Stimulated activated CD4-positive, alpha-beta T cell treated with anti-CD3 and anti-CD28 coated beads, Interleukin-2, amount 100 ng/mL, for 48 hours (primary cell): ENCODE results near the gene C1orf198.

Experiments used
- DNase-seq, 2 donors: peaks; one replicate each; pipeline ENCODE4 v3.0.0-alpha.2; 2020

C1orf198 gene

DNA sequence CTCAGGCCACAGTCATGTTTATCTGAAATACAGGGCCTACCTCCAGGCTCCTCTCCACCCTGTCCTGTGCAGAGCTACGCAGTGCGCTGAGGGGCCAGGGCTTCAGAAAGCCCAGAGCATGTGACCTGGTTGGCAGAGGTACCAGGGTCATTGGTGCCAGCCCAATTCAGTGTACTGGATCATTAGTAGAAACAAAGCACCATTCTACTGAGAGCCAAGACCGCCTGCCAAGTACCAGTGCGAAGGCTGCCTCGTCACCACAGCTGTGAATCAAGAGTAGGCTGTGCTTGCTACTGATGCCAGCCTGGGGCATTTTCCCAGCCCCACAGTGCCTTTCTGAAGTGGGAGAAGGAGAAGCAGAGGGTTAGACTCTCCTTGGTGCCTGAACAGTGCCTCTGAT is 61.3 kb downstream of the C1orf198 start:
- DNase-seq: no peak

DNA sequence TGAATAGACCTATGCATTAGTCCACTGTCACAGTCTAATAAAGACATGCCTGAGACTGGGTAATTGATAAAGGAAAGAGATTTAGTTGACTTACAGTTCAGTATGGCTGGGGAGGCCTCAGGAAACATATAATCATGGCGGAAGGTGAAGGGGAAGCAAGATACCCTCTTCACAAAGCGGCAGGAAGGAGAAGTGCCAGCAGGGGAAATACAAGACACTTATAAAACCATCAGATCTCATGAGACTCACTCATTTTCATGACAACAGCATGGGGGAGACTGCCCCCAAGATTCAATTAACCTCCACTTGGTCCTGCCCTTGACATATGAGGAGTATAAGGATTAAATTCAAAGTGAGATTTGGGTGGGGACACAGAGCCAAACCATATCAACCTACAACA is 61.8 kb downstream of the C1orf198 start:
- no peak for DNase-seq

DNA sequence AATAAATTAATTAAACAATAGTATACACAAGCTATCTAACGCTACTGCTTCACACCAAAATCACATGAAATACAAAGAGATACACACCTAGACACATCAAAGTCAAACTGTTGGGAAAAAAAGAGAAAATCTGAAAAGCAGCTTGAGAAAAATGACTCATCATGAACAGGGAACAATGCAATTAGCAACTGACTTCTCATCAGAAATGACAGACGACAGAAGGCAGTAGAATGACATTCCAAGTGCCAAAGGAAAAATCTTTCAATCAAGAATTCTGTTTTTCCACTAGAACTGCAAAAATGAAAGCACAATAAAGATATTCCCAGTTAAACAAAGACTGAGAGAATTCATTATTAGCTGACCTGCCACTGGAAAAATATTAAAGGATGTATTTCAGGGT is 63.9 kb downstream of the C1orf198 start:
- DNase-seq: no peak

DNA sequence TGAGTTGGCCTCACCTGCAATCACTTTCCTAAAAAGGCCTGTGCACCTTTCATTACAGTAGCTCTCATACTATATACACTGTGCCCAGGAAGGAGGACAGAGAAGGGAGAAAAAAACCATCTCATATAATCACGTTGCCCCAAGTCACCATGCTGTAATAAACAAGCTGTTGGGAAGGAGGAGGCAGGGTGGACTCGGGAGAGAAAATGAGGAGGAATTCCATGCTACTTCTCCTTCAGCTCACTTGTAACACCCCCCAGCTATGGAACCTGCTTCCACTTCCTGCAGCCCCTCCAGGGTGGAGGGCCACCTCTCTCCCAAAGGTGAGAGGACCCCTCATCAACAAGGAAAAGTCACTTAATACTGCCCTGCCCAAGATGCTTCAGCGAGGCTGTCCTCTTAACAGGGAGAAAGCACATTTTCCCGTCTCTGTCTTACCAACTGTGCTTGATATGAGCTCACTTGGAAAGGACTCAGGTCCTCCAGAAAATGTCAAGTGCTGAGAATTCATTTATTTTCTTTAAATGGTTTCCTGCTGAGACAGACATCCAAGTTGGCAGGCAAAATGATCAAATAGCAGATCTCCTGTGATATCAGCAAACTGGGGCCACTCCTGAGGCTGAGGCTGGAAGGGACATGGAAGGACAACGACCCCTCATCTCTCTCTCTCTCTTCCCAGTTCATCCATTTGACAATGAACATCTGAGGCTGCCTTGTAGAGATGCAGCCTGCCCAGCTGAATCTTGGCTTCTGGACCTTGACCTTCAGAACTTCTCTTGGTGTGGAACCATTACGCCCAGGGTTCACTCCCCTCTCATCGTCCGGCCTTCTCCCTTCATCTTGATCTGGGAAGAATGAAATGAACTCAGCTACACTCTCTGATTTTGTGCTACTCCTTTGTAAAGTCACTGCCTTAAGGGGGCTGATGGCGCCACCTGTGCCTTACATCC is 67.2 kb downstream of the C1orf198 start:
- no peak for DNase-seq

DNA sequence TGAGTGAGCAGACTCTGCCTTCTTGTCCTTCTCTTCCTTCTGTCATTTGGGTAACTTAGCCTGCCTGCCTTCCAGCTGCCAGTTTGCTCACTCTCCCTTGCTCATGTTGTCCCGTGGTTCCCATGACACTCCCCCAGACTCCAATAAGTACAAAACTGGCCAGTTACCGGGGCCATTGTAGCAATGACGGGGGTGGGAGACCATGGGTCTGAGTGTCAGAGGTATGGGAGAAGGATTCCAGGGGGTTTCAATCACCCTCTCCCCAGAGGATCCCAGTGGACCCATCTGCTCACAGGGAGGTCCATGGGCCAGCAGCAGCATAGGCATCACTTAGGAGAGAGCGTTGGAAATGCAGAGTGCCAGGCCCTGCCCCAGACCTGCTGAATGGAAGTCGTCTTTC is 69.8 kb downstream of the C1orf198 start:
- no peak for DNase-seq

DNA sequence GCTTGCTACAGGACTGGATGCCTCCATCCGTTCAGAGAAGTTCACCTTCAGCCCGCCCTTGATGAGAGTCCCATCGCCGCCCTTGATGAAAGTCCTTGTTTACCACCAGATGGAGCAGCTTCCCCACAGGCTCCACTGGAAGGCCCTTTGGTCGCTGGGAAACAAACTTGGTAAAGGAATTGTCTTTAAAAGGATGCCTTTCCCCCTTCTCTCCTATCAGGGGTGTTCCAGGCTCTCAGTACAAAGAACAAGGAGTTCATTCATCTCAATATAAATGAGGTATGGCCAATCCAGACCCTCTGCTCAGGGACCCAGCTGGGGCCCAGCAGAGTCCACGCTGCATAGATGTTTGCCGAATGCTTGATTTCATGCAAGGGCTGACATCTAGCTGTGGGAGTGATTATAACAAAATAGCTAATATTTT is 70.4 kb downstream of the C1orf198 start:
- no peak for DNase-seq

DNA sequence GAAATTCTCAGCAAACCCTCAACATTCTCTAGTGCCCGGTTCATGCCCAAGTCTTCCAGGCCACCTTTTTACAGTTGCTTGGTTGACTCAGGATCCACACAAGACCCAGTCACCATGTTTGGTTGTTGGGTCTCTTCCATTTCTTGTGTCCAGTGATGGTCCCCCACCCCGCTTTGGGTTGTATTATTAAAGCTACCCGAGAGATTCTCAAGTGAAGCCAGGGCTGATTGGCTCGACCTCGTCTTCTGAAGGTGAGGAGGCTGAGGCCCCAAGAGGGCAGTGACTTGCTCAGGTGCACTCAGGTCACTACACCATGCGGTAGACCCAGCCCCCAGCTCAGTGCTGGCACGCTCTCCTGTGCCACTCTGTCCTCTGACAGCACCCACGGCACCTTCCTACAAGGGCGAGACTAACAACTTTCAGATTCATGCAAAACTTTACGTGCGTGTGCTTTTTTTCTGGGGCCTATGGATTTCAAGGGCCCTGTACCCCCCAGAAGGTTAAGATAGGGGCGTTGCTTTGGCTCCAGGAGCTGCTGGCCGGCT is 70.9 kb downstream of the C1orf198 start:
- no peak for DNase-seq

DNA sequence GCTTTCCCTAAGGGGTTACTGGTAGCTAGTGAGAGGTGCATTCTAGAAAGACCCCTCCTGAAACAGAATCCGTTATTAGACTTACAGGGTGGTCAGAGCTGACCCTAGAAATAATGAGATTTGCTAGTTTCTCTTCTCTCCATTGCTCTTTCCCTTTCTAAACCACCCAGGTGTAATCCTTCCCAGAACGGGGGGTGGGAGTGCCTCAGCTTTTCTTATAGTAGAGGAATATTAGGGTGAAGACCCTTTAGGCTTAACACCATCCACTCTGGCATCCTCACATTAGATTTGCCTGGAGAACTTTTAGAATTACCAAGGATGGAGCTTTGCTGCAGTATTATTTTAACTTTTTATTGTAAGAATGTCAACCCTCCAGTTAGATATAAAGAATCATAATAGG is 71.7 kb downstream of the C1orf198 start:
- DNase-seq: no peak

DNA sequence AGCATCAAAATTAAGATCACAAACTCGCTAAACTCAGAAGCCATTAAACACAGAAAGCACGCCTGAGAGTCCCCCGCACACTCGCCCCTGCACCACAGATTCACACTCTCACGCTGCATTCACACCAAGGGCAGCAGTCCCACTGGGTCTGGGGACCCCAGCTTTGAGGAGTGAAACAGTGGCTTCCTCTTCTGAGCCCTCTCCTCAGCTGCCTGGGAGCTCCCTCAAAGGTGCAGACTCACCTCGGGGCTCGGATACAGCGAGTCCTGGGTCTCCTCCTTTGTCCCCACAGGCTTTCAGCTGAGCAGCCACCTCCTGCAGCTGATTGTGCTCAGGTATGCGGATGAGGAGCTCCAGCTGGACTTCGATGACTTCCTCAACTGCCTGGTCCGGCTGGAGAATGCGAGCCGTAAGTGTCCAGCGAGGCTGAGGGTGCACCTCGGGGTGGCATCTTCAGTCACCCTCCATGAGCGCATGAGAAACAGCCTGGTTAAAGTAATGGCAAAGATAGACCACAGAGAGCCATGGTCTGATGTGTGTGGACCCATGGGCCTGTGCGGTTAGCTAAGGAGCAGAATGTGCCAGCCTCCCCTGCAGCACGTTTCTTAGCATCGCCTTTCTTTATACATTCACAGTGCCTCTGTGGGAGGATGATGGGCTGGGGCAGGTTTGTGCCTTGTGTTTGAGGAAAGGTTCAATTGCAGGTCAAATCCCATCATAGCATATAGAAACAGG is 73.3 kb downstream of the C1orf198 start:
- DNase-seq: no peak

DNA sequence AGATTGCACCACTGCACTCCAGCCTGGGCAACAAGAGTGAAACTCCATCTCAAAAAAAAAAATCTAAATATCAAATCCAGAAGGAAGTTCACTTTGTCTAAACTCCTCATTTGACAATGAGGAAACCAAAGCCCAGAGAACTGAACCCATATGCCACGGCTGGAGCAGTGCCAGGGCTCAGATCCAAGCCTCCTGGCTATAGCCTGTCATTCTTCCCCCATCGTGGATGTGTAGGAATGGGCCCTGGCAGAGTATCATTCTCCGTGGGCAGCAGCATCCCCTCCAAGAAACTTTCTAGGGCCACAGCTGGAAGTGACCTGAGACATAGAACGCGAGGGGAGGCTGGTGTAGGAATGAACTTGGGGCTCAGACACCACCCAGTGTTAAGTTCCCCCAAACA is 73.9 kb downstream of the C1orf198 start:
- DNase-seq: no peak

DNA sequence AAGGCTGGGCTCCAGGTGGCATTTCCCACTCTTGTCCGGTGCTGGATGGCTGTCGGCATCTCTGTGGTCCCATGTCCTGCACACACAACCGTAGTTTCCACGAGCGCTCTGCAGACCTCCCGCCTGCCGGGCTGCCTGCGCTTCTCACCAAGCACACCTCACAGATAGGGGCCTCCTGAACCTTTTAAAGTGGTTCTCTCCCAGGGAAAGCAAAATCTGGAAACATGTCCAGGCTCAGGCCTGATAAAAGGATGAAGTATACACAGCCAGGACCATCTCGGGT is 74.9 kb downstream of the C1orf198 start:
- no peak for DNase-seq

DNA sequence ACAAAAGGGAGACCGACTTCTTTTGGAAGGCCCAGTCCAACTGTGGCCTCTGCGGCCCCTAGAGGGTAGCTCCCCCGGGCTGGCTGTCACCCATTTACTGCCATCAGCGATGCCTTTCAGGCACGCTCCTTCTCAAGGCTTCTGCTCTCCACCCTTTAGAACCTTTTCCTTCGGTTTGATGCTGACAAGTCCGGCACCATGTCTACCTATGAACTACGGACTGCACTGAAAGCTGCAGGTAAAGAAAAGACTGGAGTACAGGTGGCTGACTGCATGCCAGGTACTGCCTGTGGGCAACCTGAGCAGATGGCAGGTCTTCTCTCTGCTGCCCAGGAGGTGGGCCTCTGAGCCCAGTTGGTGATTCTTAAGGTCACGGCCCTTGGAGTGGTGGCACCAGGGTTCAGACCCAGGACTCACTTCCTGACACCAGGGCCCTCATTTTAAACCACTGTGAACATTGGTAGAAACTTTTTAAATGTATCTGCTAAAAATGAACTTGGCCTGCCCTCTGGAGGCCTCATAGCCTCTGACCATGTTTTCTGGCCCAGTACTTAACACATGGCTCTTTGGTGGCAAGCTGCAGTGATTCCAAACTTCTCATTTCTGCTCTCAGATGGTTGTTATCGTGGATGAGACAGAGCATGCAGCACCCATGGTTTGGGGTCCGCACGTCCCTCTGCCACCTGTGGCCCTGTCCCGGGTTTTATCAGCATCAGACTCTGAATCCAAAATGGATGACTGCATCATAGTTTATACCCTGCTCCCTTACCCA is 75.4 kb downstream of the C1orf198 start:
- DNase-seq: no peak

DNA sequence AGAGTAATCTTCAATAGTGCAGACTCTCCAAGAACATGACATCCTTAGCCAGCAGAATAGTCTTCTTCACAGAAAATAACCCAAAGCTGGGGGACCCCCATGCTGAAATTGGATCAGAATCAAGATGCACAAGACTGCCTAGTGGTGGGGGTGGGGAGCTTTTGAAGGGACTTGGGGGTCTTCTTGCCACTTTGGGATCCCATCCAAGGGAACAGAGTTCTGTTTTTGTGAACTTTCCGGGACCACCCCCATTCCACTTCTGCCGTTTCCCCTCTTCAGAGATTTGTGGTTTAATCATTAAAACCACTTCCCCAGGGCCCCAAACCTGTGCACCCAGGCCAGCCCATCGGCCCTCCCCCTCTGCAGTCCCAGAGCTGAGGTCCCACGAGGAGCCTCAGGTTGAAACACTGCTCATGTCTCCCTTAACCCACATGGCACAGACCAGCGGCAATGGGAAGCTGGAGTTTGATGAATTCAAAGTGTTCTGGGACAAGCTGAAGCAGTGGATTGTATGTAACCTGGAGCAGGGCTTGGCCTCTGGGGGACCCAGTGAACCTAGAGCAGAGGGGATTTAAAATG is 76.2 kb downstream of the C1orf198 start:
- DNase-seq: no peak

DNA sequence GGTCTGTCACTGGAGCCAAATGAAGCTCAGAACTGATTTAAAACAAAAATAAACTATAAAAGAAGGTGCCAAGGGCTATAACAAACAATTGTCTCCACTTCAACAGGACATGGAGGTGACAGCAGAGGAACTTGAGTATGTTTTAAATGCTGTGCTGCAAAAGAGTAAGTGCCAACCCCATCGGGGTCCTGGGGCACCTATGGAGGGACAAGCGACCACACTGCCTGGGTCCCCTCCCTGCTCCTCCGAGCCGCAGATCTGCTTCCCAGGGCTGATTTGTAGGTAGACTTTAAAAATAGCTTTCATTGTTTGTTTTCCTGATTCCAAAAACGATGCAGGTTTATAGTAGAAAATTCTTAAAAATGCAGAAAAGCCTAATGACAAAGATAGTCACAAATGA is 78.3 kb downstream of the C1orf198 start:
- DNase-seq: no peak

DNA sequence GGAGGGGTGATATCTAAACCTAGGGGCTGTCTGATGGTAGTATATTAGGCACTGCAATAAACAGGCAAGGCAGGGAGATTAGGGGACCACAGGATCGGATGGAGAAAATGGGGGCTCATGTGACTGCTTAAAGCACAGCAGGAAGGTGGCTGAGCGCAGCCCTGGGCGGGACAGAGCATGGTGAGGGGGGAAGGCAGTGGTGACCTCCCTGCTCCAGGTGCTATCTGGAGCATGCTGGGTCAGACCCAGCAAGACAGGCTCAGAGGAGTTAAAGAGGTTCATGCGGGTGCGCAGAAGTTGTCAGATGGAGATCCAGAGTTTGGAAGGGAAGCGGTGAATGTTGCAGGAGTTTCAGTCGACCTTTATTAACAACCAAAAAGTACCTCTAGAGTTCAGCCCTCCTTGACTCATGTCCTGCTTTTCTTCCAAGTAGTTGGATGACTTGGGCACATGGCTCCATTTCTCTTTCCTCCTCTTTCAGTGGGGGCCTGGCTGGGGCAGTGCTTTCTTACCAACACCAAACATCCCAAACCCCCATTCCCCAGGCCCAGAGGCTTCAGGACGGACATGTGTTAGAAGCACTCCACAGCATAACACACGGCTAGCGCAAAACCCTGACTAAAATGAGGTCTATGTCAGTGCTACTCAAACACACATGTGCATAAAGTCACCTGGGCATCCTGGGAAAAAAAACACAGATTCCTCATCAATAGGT is 79.6 kb downstream of the C1orf198 start:
- no peak for DNase-seq

DNA sequence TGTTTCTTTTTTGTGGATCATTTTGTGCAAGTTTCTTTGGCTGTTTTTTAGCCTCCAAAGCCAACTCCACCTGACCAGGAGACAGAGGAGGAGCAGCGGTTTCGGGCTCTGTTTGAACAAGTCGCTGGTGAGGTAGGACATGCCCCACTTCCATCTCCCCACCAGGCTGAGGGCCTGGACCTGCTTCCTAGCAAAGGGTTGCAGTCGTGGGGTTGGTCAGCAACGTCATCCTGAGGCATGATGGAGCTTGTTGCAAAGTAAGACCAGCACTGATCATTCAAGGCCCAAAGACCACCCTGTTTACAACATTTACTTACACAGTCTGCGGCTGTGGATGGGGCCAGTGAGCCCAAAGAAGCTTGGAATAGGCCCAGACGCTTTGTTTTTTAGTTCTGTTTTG is 80.8 kb downstream of the C1orf198 start:
- no peak for DNase-seq
